Stimulated activated naive CD4-positive, alpha-beta T cell (primary cell): ENCODE results near the gene RGS5.
A peak's percentile ranks its signal among the peaks of the same experiment; 100 is the strongest.

Source experiments
- DNase-seq, 6 experiments: peaks; one replicate each; lab custom pipeline; 2025; lab: John Stamatoyannopoulos, UW

The RGS5 gene

DNA sequence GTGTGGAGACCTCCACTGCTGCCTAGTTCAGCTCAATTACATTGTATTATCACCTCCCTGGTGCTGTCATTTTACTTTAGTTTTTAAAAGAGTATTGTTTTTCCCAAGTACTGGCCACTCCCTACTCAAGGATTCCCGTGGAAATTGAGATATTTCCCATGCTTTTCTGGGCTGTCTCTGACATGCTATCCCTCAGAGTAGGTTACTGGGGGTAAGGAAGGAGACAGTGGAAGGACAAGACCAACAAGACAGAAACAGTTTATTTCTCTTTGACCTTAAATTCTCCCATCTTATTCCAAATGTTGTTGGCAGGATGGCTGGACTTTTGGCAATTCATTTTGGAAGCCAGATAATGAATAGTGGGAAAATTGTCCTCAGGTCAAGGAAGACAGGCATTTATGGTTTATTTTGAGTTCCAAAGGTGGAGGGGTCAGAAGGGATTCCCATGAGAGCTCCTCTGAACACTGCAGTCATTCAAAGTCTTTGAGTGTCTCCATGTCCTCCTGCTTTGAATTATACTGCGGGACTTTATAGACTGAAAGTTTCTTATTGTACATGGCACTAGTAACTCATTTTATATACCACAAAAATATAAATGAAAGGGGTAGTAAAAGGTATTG is 20.3 kb downstream of the RGS5 start:
- DNase-seq: no peak

GRCh38 chr1:163178628-163179027 is 24.1 kb downstream of the RGS5 start:
- no peak for DNase-seq

DNA sequence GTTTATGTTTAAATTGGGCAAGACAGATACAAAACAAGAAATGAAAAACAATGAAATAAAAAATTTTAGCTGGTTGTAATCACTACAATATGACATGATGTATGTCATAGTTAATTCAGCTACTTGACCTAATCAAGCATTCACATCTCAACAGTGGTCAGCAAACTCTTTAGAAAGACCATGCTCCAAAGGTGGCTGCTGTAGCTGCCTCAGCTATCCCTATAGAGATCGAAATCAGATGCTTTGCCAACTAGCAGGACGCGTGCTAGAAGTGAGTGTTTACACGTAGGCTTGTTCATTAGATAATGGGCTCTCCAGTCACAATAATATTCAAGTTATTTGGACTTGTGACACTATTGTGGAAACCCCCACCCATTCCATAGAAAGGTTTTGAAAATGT is 25.9 kb downstream of the RGS5 start:
- no peak for DNase-seq

DNA sequence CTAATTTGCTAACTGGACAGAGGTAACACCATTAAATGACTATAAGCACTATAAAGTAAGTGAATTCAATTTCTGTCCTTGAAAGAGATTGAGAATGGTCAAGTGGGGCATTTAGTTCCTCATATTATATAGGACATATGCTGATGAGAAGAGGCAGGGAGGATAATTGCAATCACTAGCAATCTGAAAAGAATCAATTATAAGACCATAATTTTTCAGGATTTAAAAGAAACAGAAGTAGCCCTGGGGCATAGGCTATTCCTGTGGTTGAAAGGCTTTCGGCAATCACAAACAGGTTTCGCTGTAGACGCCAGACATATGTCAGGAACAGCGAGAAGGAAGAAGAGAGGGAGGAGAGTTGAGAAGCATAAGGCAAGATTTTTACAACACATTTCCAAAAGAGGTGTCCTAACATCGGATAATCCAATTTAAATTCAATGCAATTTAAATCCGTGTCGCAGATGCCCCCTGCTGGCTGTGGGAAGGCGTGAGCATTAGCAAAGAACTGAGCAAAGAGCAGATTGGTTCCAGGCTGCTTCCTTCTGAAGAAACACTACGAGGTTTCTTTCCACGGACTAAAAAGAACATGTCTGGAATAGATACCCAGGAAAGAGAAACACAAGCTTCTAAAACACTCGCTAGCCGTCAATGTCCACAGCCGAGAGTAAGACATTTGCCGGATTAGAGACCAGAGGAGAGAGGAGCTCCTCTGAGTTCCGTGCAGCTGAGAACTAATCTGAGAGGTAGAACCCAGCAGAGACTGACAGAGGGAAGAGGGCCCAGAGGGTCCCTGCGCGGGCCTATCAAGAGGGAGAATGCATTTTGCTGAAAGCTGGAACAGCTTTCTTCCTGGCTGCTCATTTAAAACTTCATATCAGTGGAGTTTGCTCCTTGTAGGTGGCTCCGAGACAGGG is 27.9 kb downstream of the RGS5 start:
- peak in 3 of 6 experiments; percentile 1 to 19 (median 6) for DNase-seq

DNA sequence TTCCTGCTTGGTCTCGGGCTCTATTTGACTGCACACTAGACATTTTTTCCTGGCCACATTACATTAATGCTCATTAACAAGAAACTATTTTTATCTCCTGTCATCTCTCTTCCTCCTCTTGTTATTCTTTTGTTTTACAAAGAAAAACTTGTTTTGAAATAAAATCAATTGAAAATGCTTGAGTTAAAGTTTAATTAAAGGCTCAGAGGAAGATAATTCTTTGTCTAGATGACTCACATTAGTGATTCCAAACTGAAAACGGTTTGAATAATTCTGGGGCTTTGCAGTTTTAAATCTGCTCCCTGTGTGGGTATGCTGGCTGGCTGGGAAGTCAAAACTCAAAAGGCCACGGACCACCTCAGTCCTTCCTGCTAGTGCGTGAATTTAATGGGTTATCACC is 29.6 kb downstream of the RGS5 start:
- no peak for DNase-seq

DNA sequence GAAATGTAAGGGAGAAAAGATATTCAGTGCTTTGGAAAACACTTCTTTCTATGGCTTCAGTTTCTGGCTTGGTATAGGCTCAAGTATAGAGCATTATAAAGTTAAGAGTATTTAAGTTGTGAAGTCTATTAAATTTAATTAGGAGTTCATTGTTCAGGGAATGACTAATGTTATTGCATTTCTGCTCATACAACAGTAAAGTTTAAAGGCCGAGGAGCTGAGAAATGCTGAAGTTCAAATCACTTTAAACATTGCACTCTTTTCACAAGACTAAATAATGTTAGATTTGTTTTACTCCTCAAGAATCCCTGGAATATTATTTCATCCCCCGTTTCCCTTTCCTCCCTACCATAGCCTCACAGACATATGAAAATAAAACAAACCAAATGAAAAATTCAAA is 30.1 kb downstream of the RGS5 start:
- DNase-seq: no peak

DNA sequence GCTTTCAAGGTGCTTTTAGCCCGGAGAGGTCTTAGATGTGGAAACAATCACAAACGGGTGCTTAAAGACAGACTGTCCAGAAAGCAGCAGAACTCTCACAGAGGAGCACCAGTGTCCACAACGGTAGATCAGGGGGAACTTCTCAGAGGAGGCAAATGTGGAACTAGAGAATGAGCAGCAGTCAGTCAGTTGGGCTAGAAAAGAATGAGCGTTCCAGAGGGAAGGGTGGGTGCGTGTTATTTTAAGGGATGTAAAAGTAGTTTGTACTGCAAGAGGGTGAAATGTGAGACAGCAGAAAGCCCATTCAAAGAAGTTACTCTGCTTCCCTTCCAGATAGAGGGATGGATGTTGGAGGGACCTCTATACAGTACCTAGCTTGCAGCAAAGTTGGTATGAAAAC is 30.9 kb downstream of the RGS5 start:
- no peak for DNase-seq

DNA sequence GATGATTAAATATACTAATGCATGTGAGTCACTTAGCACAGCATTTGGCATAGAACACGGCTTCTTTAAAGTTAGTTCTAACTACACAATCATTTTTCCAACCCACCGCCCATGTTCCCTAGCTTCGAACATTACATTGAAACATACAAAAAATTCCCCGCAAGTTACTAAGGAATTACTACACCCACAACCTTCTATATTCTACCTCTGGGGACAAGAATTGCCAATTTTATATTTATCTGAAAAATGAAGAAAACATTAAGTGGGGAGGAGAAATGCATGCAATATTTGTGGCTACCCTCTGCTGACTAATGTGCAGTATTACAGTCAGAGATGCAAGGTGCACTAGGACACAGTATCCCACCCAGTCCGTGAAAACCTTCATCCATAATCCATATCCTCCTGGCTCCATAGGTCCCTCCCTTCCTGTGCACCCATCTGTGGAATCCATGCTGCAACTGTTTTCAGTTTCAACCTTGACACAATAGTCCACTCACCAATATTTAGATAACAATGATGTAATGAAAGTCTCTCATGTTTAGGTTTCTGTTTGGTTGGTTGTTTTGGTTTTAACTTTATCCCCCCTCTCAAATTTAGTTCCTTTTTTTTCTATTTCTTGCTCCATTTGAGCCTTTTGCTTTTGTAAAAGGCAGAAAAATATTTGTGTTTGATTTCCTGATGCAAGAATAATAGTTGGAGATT is 31.6 kb downstream of the RGS5 start:
- DNase-seq: no peak

DNA sequence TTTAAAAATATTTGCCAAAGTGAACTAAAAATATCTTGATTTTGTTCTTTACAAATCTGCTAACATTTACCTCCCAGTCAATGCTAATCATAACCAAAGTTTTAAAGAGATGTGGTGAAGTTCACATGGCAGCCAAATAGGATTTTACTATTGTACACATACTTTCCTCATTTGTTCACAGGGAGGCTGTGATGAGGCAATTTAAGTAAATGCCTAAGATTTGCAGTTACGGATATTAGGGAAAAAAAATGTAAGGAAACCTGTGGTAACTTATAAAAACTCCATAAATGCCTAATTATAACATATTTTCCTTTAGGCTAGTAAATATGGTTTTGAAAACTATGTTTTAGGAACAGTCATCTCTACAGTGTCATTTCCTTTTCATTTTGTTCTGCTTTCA is 32.4 kb downstream of the RGS5 start:
- DNase-seq: no peak

GRCh38 chr1:163169553-163169952 is 33.2 kb downstream of the RGS5 start:
- no peak for DNase-seq

DNA sequence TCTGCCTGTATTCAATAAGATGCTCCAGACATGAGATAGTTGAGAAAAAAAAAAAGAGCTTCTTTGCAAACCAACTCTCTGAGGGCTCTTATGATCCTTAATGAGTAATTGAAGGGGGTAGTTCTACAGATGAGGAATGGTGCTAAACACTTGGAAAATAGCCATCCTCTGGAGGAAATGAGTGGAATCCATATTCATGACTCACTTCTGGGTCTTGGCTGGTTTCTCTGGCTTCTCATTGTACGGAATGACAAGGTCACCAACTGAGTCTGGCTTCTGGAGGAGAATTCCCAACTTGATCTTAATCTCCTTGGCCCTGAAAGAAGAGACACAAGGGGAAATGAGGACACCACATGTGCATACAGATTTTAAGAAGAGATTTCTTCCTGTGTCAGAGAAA is 34.7 kb downstream of the RGS5 start:
- DNase-seq: no peak

DNA sequence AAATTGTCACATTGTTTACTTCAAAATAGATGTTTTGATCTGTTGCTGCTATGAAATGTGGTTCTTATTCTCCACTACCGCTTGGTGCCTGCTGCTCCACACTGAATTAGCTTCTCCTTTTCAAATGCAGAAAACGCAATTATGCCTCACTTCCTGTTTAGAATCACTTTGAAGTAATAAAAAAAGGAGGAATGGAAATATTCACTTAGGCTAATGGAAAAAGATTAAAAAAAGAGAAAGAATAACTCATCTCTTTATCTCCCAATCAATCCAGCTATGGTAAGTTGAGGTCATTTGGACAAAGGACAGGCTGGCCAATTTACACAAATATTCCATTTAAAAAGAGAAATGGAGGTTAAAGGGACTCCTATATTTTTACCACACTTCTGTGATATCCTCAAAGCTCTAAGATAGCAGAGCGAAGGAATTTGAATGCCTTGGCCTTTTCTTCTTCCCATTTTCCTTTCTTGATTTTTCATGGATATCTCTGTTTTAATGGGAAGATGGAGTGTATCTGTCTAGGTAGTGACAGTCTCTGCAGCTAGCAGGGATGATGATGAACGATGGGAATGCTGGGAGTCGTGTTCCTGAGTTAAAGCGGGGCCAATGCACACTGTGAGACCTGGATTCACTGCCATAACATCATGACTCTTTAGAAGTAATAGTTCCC is 35.7 kb downstream of the RGS5 start:
- no peak for DNase-seq

DNA sequence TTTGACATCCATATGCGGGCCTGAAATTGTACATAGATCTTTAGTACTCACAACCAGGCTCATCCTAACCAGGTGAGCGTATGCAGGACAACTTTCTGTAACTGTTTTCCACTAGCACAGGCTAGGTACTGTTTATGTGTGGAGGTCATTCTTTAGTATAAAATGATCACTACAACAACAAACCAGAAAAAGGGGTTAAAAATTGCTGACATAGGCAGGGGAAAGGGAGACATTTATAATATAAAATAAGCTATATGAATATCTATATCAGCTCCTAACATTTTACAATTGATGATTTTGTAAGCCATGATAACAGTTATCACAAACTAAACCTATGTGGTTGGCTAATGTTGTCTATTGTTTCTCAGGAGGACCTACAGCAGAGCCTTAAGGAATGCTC is 37.6 kb downstream of the RGS5 start:
- no peak for DNase-seq

GRCh38 chr1:163163881-163164582 is 38.7 kb downstream of the RGS5 start:
- DNase-seq: no peak

GRCh38 chr1:163163163-163163562 is 39.6 kb downstream of the RGS5 start:
- no peak for DNase-seq

DNA sequence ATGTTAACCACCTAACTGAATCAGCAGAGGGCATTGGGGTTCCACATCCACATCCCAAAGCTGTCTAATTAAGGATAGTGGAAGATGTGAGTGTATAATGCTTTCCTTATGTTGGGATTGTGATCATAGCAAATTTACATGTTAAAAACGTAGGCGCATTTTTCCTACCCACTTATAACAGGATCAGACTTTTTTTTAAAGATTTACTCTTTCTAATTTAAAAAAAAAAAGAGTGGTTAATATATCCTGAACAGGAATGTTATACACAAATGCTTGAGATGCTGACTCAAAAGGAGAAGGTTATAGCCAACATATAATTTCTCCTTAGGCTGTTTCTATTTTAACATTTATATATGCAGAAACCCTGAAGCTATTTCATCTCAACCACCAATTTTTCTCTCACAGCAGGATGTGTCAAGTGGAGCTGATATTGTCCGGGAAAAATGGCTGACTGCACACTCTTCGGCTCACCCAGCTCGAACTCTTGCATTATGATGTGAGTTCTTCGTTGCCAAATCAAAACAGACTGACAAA is 40.3 kb downstream of the RGS5 start:
- no peak for DNase-seq

GRCh38 chr1:163161841-163162240 is 40.9 kb downstream of the RGS5 start:
- DNase-seq: no peak

DNA sequence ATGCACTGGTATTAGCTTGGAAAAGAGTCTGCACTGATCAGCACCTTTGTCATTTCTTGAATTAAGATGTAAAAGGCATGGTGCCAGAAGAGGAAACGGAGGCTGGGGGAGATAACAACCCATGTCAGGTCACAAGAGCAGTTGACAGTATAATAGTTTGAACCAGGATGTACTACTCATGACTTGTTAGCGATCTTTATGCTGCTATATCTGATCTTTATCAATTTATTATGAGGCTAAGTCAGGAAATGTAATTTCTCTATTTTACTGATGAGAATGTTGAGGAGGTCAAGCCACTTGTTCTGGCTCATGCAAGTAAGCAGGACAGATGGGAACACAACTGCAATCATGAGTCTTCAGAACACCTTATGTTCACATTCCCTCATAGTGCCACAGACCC is 41.4 kb downstream of the RGS5 start:
- DNase-seq: no peak

- no peak for DNase-seq
Measured at GRCh38 chr1:163155606-163156005, 47.1 kb downstream of the RGS5 start.

DNA sequence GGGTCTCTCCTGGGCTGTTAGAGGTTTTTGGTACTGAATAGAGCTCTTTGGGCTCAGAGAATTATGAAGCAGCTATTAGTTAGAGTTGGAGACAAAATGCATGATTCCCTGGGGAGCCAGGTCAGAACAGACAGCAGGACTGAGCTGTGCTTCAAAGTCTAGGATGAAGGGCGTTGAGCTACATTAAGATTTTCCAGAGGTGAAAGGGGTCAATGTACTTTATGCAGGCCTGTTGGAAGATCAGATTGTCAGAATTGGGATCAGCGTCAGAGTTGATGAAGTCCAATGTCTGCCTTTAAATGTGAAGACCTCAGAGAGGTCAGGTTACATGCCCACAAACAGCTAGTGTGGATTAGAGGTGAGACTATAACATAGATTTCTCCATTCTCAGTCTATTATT is 53.8 kb downstream of the RGS5 start:
- DNase-seq: no peak

- no peak for DNase-seq
Measured at GRCh38 chr1:163147019-163147418, 55.7 kb downstream of the RGS5 start.

DNA sequence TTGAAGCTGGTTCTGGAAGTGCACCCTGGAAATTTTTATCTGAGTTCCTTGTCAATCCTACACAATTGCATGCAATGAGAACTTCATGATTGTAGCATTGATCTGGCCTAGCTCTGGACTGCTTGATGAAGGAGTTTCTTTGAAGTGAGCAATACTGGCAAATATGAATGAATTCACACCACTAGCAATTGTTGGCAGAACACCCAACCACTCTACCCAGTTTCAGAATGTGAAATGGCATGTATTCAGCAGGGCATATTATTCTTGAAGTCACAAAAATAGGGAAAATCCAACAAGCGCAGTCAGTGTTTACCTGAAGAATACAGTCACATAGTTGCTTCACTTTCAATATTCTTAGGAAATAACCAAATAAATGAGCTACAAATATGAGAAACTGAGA is 57.3 kb downstream of the RGS5 start:
- no peak for DNase-seq
